ENCODE measurements around the gene NRG2.

GRCh38 chr5:139882316-139882715 is 160.8 kb downstream of the NRG2 start:
- TF ChIP-seq POLR2A (IDR thresholded peaks at IDR 0.05), result no peak
- TF ChIP-seq CTCF (IDR thresholded peaks at IDR 0.05), result no peak
- TF ChIP-seq EP300 (IDR thresholded peaks at IDR 0.05), result no peak

All from ovary (tissue), 3 donors.